Stimulated activated CD4-positive, alpha-beta T cell treated with anti-CD3 and anti-CD28 coated beads, Interleukin-2, amount 100 ng/mL, for 48 hours (primary cell): Measurements from ENCODE around the gene IWS1.
"Not testable (repeated sequence)": the region's sequence is repeated elsewhere in the genome, so short reads cannot be mapped to it uniquely, and the experiment has no call there.

Experiments
- DNase-seq, 2 donors: peaks; one replicate each; pipeline ENCODE4 v3.0.0-alpha.2; 2020

The IWS1 gene

GRCh38 chr2:127526132-127527000 is at the start of gene IWS1:
Gene IWS1, minus strand, starts transcription at chr2:127526489. Its CDS starts 281 bp downstream, at chr2:127526208.
- DNase-seq = peak; percentile 82 to 86

DNA sequence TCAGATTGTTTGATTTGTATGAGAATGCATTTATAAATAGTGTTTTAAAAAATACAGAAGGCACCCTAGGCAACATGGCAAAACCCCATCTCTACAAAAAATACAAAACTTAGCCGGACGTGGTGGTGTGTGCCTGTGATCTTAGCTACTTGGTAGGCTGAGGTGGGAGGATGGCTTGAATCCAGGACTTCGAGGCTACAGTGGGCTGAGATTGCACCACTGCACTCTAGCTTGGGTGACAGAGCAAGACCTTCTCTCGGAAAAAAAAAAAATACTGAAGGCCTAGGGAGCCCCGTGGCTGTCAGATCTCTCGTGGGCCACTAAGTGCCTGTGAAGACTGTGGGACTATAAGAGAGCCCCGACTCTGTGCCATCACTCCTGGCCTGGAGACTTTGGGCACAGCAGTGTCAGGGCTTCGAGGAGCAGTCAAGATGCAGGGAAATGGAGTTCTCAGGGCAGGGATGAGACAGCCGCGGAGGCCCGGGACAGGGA is 49.7 kb upstream of the IWS1 start:
- DNase-seq = no peak

DNA sequence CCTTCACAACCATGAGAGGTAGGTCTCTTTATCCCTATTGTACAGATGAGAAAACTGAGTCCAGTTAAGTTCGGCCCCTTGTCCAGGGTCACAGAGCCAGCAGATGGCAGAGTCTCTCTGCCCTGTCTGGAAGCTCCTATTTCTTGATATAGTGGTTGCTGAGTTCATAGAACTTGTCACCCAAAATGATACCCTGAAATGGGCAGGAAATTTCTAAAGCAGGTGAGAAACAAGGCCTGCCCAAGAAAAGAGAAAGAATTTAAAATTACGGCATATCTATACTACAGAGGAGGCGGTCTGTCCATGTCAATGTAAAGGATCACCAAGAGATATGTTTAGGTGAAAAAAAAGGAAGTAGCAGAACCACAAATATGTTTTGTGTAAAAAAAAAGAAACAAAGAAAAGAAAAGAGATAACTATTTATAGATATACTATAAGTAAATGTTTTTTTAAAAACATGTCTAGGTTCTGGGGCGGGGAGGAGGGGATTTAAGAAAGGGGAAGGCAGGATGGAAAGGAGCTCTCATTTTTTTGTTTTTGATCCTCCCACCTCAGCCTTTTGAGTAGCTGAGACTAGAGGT is 49.0 kb upstream of the IWS1 start:
- no peak for DNase-seq

GRCh38 chr2:127574656-127575055 is 48.4 kb upstream of the IWS1 start:
- no peak for DNase-seq

- DNase-seq = no peak
Measured at GRCh38 chr2:127573771-127574170, 47.5 kb upstream of the IWS1 start.

DNA sequence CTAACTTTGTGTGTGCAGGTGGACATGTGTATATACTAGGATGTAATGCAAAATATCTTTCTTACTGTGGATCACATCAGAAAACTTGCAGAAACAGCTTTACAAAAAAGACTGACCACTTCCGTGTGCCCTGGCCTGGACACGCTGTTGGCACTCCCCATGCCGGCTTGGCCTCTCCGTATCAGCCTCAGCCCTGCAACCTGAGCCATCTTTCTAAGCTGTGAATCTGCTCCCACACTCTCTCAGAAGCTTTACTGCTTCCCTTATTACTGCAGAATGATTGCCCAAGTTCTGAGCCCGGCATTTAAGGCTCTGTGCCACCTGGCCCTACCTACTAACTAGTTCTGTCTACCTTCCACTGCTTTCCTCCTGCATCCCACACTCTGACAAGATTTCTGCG is 47.0 kb upstream of the IWS1 start:
- DNase-seq = no peak

- DNase-seq = no peak
Measured at GRCh38 chr2:127572841-127573240, 46.6 kb upstream of the IWS1 start.

DNA sequence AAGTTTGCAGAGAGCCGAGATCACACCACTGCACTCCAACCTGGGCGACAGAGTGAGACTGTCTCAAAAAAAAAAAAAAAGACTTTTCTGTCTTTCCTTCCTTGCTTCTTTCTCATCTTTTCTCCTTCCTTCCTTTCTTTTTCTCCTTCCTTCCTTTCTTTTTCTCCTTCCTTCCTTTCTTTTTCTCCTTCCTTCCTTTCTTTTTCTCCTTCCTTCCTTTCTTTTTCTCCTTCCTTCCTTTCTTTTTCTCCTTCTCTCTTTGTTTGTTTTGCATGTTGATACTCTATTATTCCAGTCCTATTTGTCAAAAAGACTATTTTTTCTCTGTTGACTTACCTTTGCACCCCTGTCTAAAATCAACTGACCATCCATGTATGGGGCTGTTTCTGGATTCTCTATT is 46.1 kb upstream of the IWS1 start:
- DNase-seq = not testable (repeated sequence)

GRCh38 chr2:127570282-127571250 is 44.3 kb upstream of the IWS1 start:
- DNase-seq = no peak

GRCh38 chr2:127569666-127570065 is 43.4 kb upstream of the IWS1 start:
- DNase-seq = no peak

DNA sequence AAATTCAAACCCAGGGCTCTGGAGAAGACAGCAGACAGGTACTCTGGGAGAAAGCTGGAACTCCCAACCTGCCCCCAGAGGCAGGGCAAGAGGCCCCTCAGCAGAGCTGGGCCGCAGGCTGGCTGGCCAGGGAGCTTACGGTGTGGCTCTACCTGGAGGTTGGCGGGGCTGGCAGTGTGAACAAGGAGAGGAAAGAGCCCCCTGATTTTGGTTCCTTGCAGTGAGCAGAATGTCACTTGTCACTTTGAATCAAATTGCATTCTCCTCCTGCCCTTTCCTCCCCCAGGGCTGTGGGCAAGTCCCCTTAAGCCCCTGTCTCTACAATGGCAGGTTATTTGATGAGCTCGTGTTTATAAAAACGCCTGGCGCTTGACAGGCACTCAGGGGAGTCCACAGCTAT is 41.8 kb upstream of the IWS1 start:
- no peak for DNase-seq

- no peak for DNase-seq
Measured at GRCh38 chr2:127567351-127567854, 41.1 kb upstream of the IWS1 start.

DNA sequence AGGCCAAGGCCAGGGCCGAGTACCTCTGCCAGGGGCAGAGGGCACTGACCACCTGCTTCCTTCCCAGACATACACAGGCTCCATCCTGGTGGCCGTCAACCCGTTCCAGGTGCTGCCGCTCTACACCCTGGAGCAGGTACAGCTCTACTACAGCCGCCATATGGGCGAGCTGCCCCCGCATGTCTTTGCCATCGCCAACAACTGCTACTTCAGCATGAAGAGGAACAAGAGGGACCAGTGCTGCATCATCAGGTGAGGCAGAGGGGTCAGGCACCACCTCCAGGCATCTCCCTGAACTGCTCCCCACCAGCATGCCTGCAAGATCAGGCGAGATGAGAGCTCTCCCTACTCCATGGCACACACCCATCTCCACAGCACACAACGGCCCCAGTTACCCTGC is 40.3 kb upstream of the IWS1 start:
- DNase-seq = no peak

DNA sequence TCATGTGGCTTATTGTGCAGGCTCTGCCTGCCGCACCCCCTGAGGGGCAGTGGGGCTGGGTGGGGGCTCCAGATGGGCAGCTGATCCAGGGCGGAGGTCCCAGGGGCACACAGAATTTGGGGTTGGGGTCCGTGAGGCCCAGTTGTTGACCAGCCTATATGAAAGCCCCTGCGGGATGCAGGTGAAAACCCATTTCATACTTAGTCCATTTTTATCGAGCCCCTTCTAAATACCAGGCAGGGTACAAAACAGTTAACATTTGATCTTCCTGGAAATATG is 39.8 kb upstream of the IWS1 start:
- DNase-seq = no peak

- DNase-seq = no peak
Measured at GRCh38 chr2:127565261-127566138, 39.2 kb upstream of the IWS1 start.

DNA sequence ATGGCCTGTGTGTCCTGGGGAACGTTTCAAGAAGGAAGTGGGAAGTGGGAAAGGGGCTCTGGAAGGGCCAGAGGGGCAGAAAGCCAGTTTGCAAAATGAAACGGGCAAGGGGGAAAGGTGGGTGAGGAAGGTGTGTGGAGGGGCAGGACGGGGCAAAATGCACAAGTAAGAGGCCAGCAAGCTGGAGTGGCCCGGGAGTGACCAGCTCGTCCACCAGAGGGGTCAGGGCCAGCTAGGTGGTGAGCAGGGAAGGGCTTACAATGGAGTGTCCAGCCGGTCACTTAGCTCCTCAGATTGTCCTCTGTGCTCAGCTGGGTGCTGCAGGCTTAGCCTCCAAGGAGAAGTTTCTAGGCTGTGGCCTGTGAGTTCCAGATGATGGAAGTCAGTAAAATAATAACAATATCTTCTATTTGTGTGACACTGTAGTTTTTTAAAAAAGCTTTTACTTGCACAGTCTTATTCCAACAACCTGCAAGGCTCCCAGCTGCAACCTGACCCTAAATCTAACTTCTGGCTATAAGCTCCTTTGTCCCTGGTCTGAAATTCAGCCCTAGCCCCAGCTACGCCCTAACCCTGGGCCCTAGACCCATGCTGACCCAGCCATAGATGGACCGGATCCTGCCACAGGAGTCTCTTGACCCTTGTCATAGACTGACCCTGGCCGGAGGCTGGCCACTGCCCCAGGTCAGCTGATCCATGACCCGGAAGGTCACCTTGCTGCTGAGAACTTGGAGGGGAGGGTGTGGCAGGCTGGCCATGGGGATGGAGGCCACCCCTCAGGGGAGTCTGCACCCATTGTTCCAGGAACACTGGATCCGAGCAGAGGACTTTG is 38.4 kb upstream of the IWS1 start:
- no peak for DNase-seq

DNA sequence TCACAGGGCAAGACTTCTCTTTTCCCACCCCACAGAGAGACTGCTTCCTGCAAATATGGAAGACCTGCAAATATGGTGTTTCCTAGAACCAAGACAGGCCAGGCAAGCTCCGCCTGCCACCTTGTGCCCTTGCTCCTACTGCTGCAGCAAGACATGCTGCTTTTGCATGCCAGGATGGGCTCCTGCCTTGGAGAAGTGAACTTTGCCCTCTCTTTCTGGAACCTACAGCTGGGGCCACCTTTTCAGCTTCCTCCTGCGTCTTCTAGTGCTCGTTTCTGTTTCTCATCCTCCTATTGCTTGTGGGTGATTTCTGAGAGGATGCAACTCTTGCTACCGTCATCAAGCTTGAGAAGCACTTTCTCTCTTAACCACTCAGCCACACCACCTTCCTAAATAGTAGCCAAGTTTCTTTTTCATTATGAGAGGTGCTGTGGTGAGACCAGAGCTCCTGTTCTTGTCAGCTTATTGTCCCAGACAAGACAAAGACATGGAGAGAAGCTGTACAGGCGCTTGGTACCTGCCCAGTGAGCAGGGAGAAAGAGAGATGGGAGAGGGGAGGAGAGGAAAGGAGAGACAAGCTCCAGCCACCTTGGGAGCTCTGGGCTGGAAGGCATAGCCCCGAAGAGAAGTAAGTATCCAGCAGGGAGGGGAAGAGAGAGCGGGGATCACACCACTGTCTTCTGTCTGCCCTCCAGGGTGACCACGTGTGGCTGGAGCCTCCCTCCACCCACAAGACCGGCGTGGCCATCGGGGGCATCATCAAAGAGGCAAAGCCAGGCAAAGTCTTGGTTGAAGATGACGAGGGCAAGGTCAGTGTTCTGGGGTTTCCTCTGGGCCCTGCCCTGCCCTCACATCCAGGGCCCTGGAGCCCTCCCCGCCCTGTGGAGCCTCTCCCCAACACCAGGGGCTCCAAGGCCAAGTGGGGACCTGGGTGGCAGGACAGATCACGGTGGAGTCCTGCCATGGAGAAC is 37.5 kb upstream of the IWS1 start:
- DNase-seq = no peak

- DNase-seq = no peak
Measured at GRCh38 chr2:127562936-127563335, 36.6 kb upstream of the IWS1 start.

DNA sequence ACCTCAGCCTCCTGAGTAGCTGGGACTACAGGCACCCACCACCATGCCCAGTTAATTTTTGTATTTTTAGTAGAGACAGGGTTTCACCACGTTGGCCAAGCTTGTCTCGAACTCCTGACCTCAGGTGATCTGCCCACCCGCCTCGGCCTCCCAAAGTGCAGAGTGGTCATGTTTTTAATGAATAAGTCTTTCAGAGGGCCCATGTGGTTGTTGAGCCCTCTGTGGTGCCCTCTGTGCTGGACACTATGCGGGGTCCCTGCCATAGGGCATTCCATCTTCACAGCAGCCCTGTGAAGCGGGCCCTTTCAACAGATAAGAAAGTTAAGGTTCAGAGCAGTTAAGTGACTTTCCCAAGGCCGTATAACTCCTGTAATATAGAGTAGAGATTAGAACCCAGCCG is 35.1 kb upstream of the IWS1 start:
- DNase-seq = no peak

GRCh38 chr2:127560931-127561280 is 34.6 kb upstream of the IWS1 start:
- no peak for DNase-seq
